Pancreas (tissue), 10 donors: Measurements from ENCODE around the gene RNF38. TPM values are rescaled to one million over a fixed set of nuclear protein-coding genes. Genes with fewer than 3 reads are reported as not detected.

Source experiments
- ATAC-seq, 4 donors: fragments of 200-7000 bp; cut with Tn5 transposase; one replicate each; pipeline versions ENCODE4 v1.8.0 to v1.9.1; 2020; ENCODE audit warnings: mild to moderate bottlenecking in 4 of 4, moderate library complexity in 4 of 4
- DNase-seq, 6 donors: peaks; one replicate each; pipeline ENCODE4 v3.0.0-alpha.2; 2020
- FAIRE-seq: peaks from 2 replicates; lab custom pipeline; 2012; peaks lifted over from hg19 to GRCh38; lab: Jason Lieb, UNC
- H3K27ac ChIP-seq, 4 donors: fragments of 200-600 bp; sonication (generic); 1 replicate in 3 of 4; 2 replicates in 1 of 4; pipeline versions ENCODE4 v1.5.0 to v1.8.0; 2020
- H3K27me3 ChIP-seq, 4 donors: fragments of 200-600 bp; one replicate each; pipeline ENCODE4 v1.8.0; 2021
- H3K36me3 ChIP-seq, 3 donors: fragments of 200-600 bp; sonication (generic) in 1 of 3; one replicate each; pipeline versions ENCODE4 v1.5.0 to v1.8.0; 2020 to 2021
- H3K4me1 ChIP-seq, 3 donors: fragments of 200-600 bp; one replicate each; pipeline ENCODE4 v1.8.0; 2021
- H3K4me3 ChIP-seq, 4 donors: fragments of 200-600 bp; sonication (generic) in 2 of 4; one replicate each; pipeline versions ENCODE4 v1.5.0 to v1.8.0; 2020 to 2021
- H3K9me3 ChIP-seq, 4 donors: fragments of 200-600 bp; one replicate each; pipeline ENCODE4 v1.8.0; 2021
- WGBS, 2 donors: extraction: QIAGEN DNeasy Blood & Tissue Kit; methylation state at CpG; one replicate each; pipeline ENCODE4 v1.1.7; 2013; 5-methylcytosine and 5-hydroxymethylcytosine counted together
- intact Hi-C, 3 donors: fragments of 100-400 bp; cut with DNase I; formaldehyde crosslinking; loops; one replicate each; pipeline versions ENCODE4 v1.11.1 to v1.14.2; 2022
- polyA plus RNA-seq, 2 donors: library from polyadenylated mRNA; stranded (reverse); fragments of 200-250 nt; gene quantifications; one replicate each; pipeline ENCODE4 v1.2.3, GENCODE V29; 2013
- total RNA-seq, 6 donors: library from RNA; stranded (reverse); fragmentation: NEBNext Ultra II Directional in 4 of 6; extraction: Animal tissue kit (Norgen Biotek cat#: 25700) in 4 of 6; gene quantifications; one replicate each; pipeline versions ENCODE4 v1.2.1 to v1.2.4, GENCODE V29; 2021 to 2023
- TF ChIP-seq, protein P1 (sequence below), 4 donors: fragments of 200-600 bp; sonication (generic) in 3 of 4; IDR thresholded peaks; one replicate each; pipeline versions ENCODE4 v1.5.0 to v1.8.0; 2021; ENCODE audit warnings: antibody characterized with exemption in 4 of 4
- donor health status: healthy with polysubstance abuse.
- donor health status: DM: no; HTN: no; CAD: no; lungs with moderate emphysema.
- donor health status: DM: no; HTN: no; CAD: no.
- donor health status: control.
- donor health status: control.
- donor health status: Bipolar disorder and iron deficiency.
- donor health status: DM: yes; HTN: yes; CAD: no.
- donor health status: DM: no; HTN: no; CAD: no.
- donor health status: DM: no; HTN: no; CAD: no.
- donor health status: DM: yes; HTN: yes; CAD: no.

Gene RNF38
- total and polyA plus RNA-seq, 8 donors, result 4.4 to 39.4 (median 17.8) TPM

DNA sequence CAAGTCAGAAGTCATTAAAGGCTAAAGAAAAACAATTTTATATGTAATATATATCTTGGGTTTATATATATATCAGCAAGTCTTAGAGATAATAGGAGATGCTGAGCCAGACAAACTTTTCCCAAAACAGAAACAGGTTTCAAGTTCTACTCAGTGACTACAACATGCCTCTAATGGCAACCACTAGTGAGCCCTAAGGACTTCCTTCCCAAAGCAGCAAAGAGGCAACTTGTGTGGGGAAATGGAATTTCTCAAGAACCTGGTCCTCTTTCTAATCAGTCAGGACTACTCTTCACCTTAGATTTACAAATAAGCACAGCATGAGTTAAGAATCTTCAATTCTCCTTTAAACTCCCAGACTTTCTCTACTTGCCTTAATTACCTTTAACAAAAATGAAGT, 17.6 kb downstream of the RNF38 start:
- H3K27ac ChIP-seq, result no peak overlapping the region
- TF ChIP-seq, protein P1, sequence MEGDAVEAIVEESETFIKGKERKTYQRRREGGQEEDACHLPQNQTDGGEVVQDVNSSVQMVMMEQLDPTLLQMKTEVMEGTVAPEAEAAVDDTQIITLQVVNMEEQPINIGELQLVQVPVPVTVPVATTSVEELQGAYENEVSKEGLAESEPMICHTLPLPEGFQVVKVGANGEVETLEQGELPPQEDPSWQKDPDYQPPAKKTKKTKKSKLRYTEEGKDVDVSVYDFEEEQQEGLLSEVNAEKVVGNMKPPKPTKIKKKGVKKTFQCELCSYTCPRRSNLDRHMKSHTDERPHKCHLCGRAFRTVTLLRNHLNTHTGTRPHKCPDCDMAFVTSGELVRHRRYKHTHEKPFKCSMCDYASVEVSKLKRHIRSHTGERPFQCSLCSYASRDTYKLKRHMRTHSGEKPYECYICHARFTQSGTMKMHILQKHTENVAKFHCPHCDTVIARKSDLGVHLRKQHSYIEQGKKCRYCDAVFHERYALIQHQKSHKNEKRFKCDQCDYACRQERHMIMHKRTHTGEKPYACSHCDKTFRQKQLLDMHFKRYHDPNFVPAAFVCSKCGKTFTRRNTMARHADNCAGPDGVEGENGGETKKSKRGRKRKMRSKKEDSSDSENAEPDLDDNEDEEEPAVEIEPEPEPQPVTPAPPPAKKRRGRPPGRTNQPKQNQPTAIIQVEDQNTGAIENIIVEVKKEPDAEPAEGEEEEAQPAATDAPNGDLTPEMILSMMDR (IDR thresholded peaks at IDR 0.05), result no peak
- H3K27me3 ChIP-seq, result no peaks in the 10 kb centered on the region
- FAIRE-seq (no peak), DNase-seq (no peak), ATAC-seq (no peak)
- no peaks in the 10 kb centered on the region for H3K9me3 ChIP-seq
- no peaks in the 10 kb centered on the region for H3K36me3 ChIP-seq
- no peak overlapping the region for H3K4me3 ChIP-seq
- intact Hi-C loops, result no loop called here
- peaks cover 0 to 4% (median 3%) of the 10 kb centered on the region in 3 donors for H3K4me1 ChIP-seq

DNA sequence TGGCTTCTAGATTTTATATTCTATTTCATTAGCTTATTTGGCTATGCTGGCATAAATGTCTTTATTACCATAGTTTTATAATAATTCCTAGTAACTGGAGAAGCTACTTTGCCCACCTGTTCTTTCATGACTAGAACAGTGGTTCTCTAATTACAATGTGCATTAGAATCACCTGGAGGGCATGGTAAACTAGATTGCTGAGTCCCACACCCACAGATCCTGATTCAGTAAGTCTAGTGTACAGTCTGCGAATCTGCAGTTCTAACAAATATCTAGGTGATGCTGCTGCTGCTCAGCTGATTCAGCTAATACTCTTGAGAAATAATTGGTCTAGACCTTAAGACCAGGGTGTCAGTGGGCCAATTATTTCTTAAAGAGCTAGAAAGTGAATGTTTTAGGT, 35.5 kb downstream of the RNF38 start:
- DNase-seq (no peak), ATAC-seq (no peak), FAIRE-seq (no peak)
- Histone ChIP-seq H3K27me3 (no peaks in the 10 kb centered on the region), H3K4me3 (no peak overlapping the region), H3K9me3 (no peaks in the 10 kb centered on the region), H3K4me1 (no peaks in the 10 kb centered on the region), H3K36me3 (peaks cover 0 to 41% (median 10%) of the 10 kb centered on the region in 3 donors), H3K27ac (no peak overlapping the region)
- intact Hi-C loops, result no loop called here
- 95 to 100% methylated on average over 1 of the region's 1 CpG for WGBS, 2 donors
- TF ChIP-seq, protein P1 (IDR thresholded peaks at IDR 0.05), result no peak

DNA sequence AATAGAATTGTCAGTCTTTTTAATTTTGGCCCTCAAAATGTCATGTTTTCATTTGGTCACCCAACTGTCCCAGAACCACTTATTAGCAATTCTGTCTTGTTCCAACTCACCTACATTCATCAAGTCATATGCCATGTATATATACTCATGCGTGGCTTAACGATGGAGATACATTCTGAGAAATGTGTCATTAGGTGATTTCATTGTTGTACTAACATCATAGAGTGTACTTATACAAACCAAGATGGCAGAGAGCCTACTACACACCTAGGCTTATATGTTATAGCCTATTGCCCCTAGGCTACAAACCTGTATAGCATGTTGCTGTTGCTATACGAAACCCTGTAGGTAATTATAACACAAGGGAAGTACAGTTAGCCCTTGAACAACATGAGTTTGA, 36.6 kb downstream of the RNF38 start:
- ATAC-seq (no peak), FAIRE-seq (no peak)
- peaks cover 0 to 29% (median 0%) of the 10 kb centered on the region in 3 donors for H3K36me3 ChIP-seq

DNA sequence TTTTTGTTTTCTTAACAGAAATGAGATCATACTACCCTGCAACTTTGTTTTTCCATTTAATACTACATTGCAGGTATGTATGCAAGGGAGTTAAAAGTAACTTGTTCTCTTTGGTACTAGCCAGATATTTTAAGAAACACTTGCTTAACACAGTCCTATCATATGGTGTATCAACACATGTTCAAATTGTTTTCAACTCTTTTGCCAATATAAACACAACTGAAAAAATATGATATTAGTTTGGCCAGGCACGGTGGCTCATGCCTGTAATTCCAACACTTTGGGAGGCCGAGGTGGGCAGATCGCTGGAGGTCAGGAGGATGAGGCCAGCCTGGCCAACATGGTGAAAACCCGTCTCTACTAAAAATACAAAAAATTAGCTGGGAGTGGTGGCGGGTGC, 41.6 kb downstream of the RNF38 start:
- Histone ChIP-seq H3K27ac (no peak overlapping the region), H3K9me3 (no peaks in the 10 kb centered on the region), H3K36me3 (peaks cover 0 to 41% (median 0%) of the 10 kb centered on the region in 3 donors), H3K4me3 (no peak overlapping the region), H3K27me3 (no peaks in the 10 kb centered on the region), H3K4me1 (peaks cover 0 to 3% (median 0%) of the 10 kb centered on the region in 3 donors)
- intact Hi-C loops, result no loop called here
- TF ChIP-seq, protein P1 (IDR thresholded peaks at IDR 0.05), result no peak
- DNase-seq, result no peak
- FAIRE-seq, result no peak
- WGBS, 2 donors, result 72% methylated on average over 5 of the region's 5 CpGs
- ATAC-seq, result no peak

More for the DNA sequence above, 36.6 kb downstream of the RNF38 start:
- no peaks in the 10 kb centered on the region for H3K9me3 ChIP-seq
- H3K4me1 ChIP-seq, result peaks cover 0 to under 1% (median 0%) of the 10 kb centered on the region in 3 donors
- no peak for DNase-seq
- no peaks in the 10 kb centered on the region for H3K27me3 ChIP-seq
- no CpG with 5 or more reads among the region's 3 CpGs for WGBS, 2 donors
- TF ChIP-seq, protein P1 (IDR thresholded peaks at IDR 0.05), result no peak
- intact Hi-C loops, result no loop called here
- no peak overlapping the region for H3K27ac ChIP-seq
- H3K4me3 ChIP-seq, result no peak overlapping the region

DNA sequence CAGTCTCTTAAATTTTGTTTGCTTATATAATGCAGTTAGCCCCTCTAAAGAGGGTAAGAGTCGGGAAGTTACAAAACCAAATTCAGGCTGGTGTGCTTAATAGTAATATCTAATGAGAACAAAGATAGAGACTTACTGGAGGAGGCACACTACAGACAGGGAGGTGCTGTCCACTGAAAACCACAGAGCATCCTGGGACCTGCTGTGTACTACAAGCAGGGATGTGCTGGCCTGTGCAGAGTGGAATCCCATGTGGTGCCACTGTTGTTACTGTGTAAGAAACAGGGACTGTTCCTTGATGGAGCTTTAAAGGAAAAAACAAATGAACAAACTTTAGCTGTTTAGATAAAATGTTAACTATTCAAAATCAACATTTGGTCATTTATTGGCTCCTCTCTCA, 42.4 kb downstream of the RNF38 start:
- FAIRE-seq, result no peak
- 85 to 86% methylated on average over 1 of the region's 1 CpG for WGBS, 2 donors
- intact Hi-C loops, result no loop called here

More for the DNA sequence above, 42.4 kb downstream of the RNF38 start:
- Histone ChIP-seq H3K9me3 (no peaks in the 10 kb centered on the region), H3K4me1 (peaks cover 0 to 3% (median 0%) of the 10 kb centered on the region in 3 donors), H3K27me3 (no peaks in the 10 kb centered on the region), H3K4me3 (no peak overlapping the region), H3K27ac (no peak overlapping the region), H3K36me3 (peaks cover 0 to 38% (median 2%) of the 10 kb centered on the region in 3 donors)
- TF ChIP-seq, protein P1 (IDR thresholded peaks at IDR 0.05), result no peak
- DNase-seq, result no peak
- no peak for ATAC-seq
